ENCODE measurements around the gene SLC24A4. TPM values are rescaled to one million over a fixed set of nuclear protein-coding genes. Genes with fewer than 3 reads are reported as not detected.

The SLC24A4 gene
- 0.59 TPM for polyA plus RNA-seq (2013)

- Histone ChIP-seq H3K4me1 (ENCODE audit: control extremely low read depth in 1 of 4, control insufficient read depth in 4 of 4, insufficient read depth in 4 of 4, low read length in 3 of 4) (peaks cover 0 to 22% (median 13%) of the 10 kb centered on the region in 4 experiments), H3K9me3 (ENCODE audit: control extremely low read depth in 1 of 5, control insufficient read depth in 4 of 5, insufficient read depth in 2 of 5, low read depth in 1 of 5, low read length in 4 of 5) (peaks cover 0 to 2% (median 0%) of the 10 kb centered on the region in 5 experiments), H3K27me3 (replicated peaks in 2 of 5; ENCODE audit: control insufficient read depth in 4 of 5, insufficient read depth in 5 of 5, low read length in 4 of 5) (peaks cover 8 to 80% (median 30%) of the 10 kb centered on the region in 5 experiments), H3K4me3 (ENCODE audit: control insufficient read depth in 1 of 7, extremely low read depth in 1 of 7, insufficient read depth in 4 of 7, low read depth in 2 of 7, low read length in 6 of 7) (peak within 1 kb of the TSS in 6 of 7 experiments; percentile 24 to 65 (median 49)), H3K36me3 (ENCODE audit: control insufficient read depth in 4 of 4, insufficient read depth in 4 of 4, low read length in 3 of 4) (no peaks in the 10 kb centered on the region), H3K27ac (ENCODE audit: insufficient read depth in 1 of 2, low read depth in 1 of 2, low read length in 2 of 2, poor library complexity in 1 of 2, severe bottlenecking in 2 of 2) (no peak within 1 kb of the TSS)
- under 1% methylated on average over 85 of the region's 117 CpGs for WGBS (ENCODE audit: insufficient coverage)
- DNase-seq: peak; percentile 14 to 50 (median 42)
- ChIA-PET POLR2A (no interaction called here), CTCF (interaction anchor here (0.6 to 1.8 kb wide), 3 partner anchors 9 to 16 kb away, joined by 3 to 5 read pairs (median 4); no protein-coding TSS in a partner anchor)
Measured at GRCh38 chr14:92323011-92323915, at the start of gene SLC24A4. TSS of gene SLC24A4 (plus strand) at chr14:92323165. CDS start at chr14:92323831, 666 bp downstream.

- POLR2A ChIA-PET: interaction anchor here (1.2 kb wide), 1 partner anchor 15 kb away, joined by 4 read pairs; no protein-coding TSS in a partner anchor
- CTCF ChIA-PET: no interaction called here
- Histone ChIP-seq H3K4me3 (ENCODE audit: control insufficient read depth in 1 of 7, extremely low read depth in 1 of 7, insufficient read depth in 4 of 7, low read depth in 2 of 7, low read length in 6 of 7) (no peak overlapping the region), H3K9me3 (ENCODE audit: control extremely low read depth in 1 of 5, control insufficient read depth in 4 of 5, insufficient read depth in 2 of 5, low read depth in 1 of 5, low read length in 4 of 5) (no peaks in the 10 kb centered on the region), H3K27ac (ENCODE audit: insufficient read depth in 1 of 2, low read depth in 1 of 2, low read length in 2 of 2, poor library complexity in 1 of 2, severe bottlenecking in 2 of 2) (no peak overlapping the region), H3K36me3 (ENCODE audit: control insufficient read depth in 4 of 4, insufficient read depth in 4 of 4, low read length in 3 of 4) (no peaks in the 10 kb centered on the region), H3K27me3 (replicated peaks in 2 of 5; ENCODE audit: control insufficient read depth in 4 of 5, insufficient read depth in 5 of 5, low read length in 4 of 5) (no peaks in the 10 kb centered on the region), H3K4me1 (ENCODE audit: control extremely low read depth in 1 of 4, control insufficient read depth in 4 of 4, insufficient read depth in 4 of 4, low read length in 3 of 4) (peaks cover 0 to 10% (median 5%) of the 10 kb centered on the region in 4 experiments)
- peak; percentile 24 to 79 (median 66) for DNase-seq
- WGBS (ENCODE audit: insufficient coverage): 0% methylated on average over 1 of the region's 2 CpGs
Measured at GRCh38 chr14:92273166-92273565, 49.8 kb upstream of the SLC24A4 start.

DNA sequence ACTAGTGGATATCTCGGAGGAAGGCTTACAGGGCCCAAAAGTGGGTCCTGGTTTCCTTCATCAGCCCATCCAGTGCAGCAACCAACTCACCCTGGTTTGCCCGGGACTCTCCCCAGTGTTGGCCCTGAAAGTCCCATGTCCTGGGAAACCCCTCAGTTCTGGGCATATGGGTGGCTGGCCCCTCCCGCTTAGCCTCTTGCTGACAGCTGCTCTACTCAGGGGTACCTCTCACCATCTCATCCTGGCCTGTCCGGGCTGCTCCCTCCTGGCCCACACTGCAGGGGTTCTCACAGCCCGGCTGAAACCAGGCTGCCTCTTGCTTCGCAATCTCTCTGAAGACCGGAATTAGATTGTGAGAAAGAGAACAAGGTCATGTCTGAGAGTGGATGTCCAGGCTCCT lies 48.9 kb upstream of the SLC24A4 start:
- 86% methylated on average over 5 of the region's 7 CpGs for WGBS (ENCODE audit: insufficient coverage)

GRCh38 chr14:92276074-92276473 lies 46.9 kb upstream of the SLC24A4 start:
- Histone ChIP-seq H3K9me3 (ENCODE audit: control extremely low read depth in 1 of 5, control insufficient read depth in 4 of 5, insufficient read depth in 2 of 5, low read depth in 1 of 5, low read length in 4 of 5) (no peaks in the 10 kb centered on the region), H3K4me1 (ENCODE audit: control extremely low read depth in 1 of 4, control insufficient read depth in 4 of 4, insufficient read depth in 4 of 4, low read length in 3 of 4) (peaks cover 0 to 10% (median 5%) of the 10 kb centered on the region in 4 experiments), H3K27ac (ENCODE audit: insufficient read depth in 1 of 2, low read depth in 1 of 2, low read length in 2 of 2, poor library complexity in 1 of 2, severe bottlenecking in 2 of 2) (no peak overlapping the region), H3K27me3 (replicated peaks in 2 of 5; ENCODE audit: control insufficient read depth in 4 of 5, insufficient read depth in 5 of 5, low read length in 4 of 5) (no peaks in the 10 kb centered on the region), H3K4me3 (ENCODE audit: control insufficient read depth in 1 of 7, extremely low read depth in 1 of 7, insufficient read depth in 4 of 7, low read depth in 2 of 7, low read length in 6 of 7) (no peak overlapping the region), H3K36me3 (ENCODE audit: control insufficient read depth in 4 of 4, insufficient read depth in 4 of 4, low read length in 3 of 4) (no peaks in the 10 kb centered on the region)
- no peak for DNase-seq
- CTCF ChIA-PET: no interaction called here
- POLR2A ChIA-PET: no interaction called here
- 99% methylated on average over 7 of the region's 7 CpGs for WGBS (ENCODE audit: insufficient coverage)

More for the DNA sequence above, 48.9 kb upstream of the SLC24A4 start:
- ChIA-PET CTCF (no interaction called here), POLR2A (no interaction called here)
- Histone ChIP-seq H3K4me3 (ENCODE audit: control insufficient read depth in 1 of 7, extremely low read depth in 1 of 7, insufficient read depth in 4 of 7, low read depth in 2 of 7, low read length in 6 of 7) (no peak overlapping the region), H3K27ac (ENCODE audit: insufficient read depth in 1 of 2, low read depth in 1 of 2, low read length in 2 of 2, poor library complexity in 1 of 2, severe bottlenecking in 2 of 2) (no peak overlapping the region), H3K27me3 (replicated peaks in 2 of 5; ENCODE audit: control insufficient read depth in 4 of 5, insufficient read depth in 5 of 5, low read length in 4 of 5) (no peaks in the 10 kb centered on the region), H3K9me3 (ENCODE audit: control extremely low read depth in 1 of 5, control insufficient read depth in 4 of 5, insufficient read depth in 2 of 5, low read depth in 1 of 5, low read length in 4 of 5) (no peaks in the 10 kb centered on the region), H3K4me1 (ENCODE audit: control extremely low read depth in 1 of 4, control insufficient read depth in 4 of 4, insufficient read depth in 4 of 4, low read length in 3 of 4) (peaks cover 0 to 10% (median 5%) of the 10 kb centered on the region in 4 experiments), H3K36me3 (ENCODE audit: control insufficient read depth in 4 of 4, insufficient read depth in 4 of 4, low read length in 3 of 4) (no peaks in the 10 kb centered on the region)
- DNase-seq: no peak

DNA sequence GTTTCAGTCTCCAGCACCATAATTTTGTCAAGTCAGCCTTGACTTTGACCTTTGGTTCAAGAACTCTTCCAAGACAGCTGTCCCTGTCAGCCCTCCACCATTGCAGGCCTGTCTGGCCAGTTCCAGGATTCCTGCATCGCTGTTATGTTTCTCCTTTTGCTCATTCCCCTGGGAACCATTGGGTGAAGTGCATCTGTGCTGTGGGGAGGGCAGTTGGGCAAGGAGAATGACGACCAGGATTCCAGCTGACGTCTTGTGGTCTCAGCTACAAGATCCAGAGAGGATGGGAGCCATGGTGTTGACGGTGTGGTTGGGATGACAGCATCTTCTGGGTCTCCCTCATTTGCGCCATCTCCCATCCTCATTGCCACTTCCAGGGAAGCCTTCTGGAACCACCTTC lies 45.9 kb upstream of the SLC24A4 start:
- H3K4me1 ChIP-seq (ENCODE audit: control extremely low read depth in 1 of 4, control insufficient read depth in 4 of 4, insufficient read depth in 4 of 4, low read length in 3 of 4): peaks cover 0 to 10% (median 5%) of the 10 kb centered on the region in 4 experiments
- ChIA-PET CTCF (no interaction called here), POLR2A (no interaction called here)
- no peaks in the 10 kb centered on the region for H3K36me3 ChIP-seq (ENCODE audit: control insufficient read depth in 4 of 4, insufficient read depth in 4 of 4, low read length in 3 of 4)
- DNase-seq: no peak
- no peaks in the 10 kb centered on the region for H3K27me3 ChIP-seq (replicated peaks in 2 of 5; ENCODE audit: control insufficient read depth in 4 of 5, insufficient read depth in 5 of 5, low read length in 4 of 5)
- no peak overlapping the region for H3K4me3 ChIP-seq (ENCODE audit: control insufficient read depth in 1 of 7, extremely low read depth in 1 of 7, insufficient read depth in 4 of 7, low read depth in 2 of 7, low read length in 6 of 7)
- H3K27ac ChIP-seq (ENCODE audit: insufficient read depth in 1 of 2, low read depth in 1 of 2, low read length in 2 of 2, poor library complexity in 1 of 2, severe bottlenecking in 2 of 2): no peak overlapping the region
- WGBS (ENCODE audit: insufficient coverage): 100% methylated on average over 5 of the region's 5 CpGs
- peaks cover 0 to 5% (median 0%) of the 10 kb centered on the region in 5 experiments for H3K9me3 ChIP-seq (ENCODE audit: control extremely low read depth in 1 of 5, control insufficient read depth in 4 of 5, insufficient read depth in 2 of 5, low read depth in 1 of 5, low read length in 4 of 5)

DNA sequence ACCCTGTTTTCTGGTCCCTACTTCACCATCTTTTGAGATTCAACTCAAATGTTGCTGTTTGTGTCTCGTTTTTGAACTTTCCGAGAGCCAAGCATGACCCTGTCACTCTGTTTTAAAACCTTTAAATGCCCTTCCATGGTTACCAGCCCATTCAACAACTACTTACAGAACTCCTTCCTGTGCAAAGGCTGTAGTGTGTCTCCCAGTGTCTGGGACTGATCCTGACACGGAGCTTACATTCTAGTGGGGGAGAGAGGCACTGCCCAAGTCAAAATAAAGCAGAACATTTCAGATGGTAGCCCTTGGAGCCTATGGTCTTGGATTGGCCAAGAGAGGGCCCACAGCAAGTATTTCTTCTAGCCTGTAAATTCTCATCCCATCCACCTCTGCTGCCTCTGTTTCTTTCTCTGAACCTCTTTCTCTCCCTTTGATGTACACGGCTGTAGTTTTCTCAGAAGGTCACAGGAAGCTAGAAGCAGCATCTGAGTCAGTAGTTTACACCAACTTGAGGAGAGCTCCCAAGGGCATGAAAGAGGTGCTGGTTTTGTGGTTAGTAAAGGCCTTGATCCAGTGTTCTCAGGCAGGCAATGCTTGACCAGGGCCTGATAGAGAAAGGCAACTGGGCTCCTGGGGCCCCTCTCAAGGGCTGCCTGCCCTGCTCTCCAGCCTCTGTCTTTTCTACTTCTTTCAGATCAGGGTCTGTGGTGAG lies 42.3 kb upstream of the SLC24A4 start:
- Histone ChIP-seq H3K9me3 (ENCODE audit: control extremely low read depth in 1 of 5, control insufficient read depth in 4 of 5, insufficient read depth in 2 of 5, low read depth in 1 of 5, low read length in 4 of 5) (peaks cover 0 to 5% (median 0%) of the 10 kb centered on the region in 5 experiments), H3K4me1 (ENCODE audit: control extremely low read depth in 1 of 4, control insufficient read depth in 4 of 4, insufficient read depth in 4 of 4, low read length in 3 of 4) (no peaks in the 10 kb centered on the region), H3K27ac (ENCODE audit: insufficient read depth in 1 of 2, low read depth in 1 of 2, low read length in 2 of 2, poor library complexity in 1 of 2, severe bottlenecking in 2 of 2) (no peak overlapping the region), H3K36me3 (ENCODE audit: control insufficient read depth in 4 of 4, insufficient read depth in 4 of 4, low read length in 3 of 4) (no peaks in the 10 kb centered on the region), H3K27me3 (replicated peaks in 2 of 5; ENCODE audit: control insufficient read depth in 4 of 5, insufficient read depth in 5 of 5, low read length in 4 of 5) (no peaks in the 10 kb centered on the region), H3K4me3 (ENCODE audit: control insufficient read depth in 1 of 7, extremely low read depth in 1 of 7, insufficient read depth in 4 of 7, low read depth in 2 of 7, low read length in 6 of 7) (no peak overlapping the region)
- no peak for DNase-seq
- WGBS (ENCODE audit: insufficient coverage): 93% methylated on average over 3 of the region's 4 CpGs
- CTCF ChIA-PET: no interaction called here
- POLR2A ChIA-PET: interaction anchor here (0.6 kb wide), 1 partner anchor 19 kb away, joined by 3 read pairs; no protein-coding TSS in a partner anchor
